Right atrium auricular region (tissue), 2 donors: ENCODE data around the gene OR8D4. TPM values are rescaled to one million over a fixed set of nuclear protein-coding genes. Genes with fewer than 3 reads are reported as not detected.

Source experiments
- DNase-seq: peaks from one replicate; pipeline ENCODE4 v3.0.0-alpha.2; 2019; ENCODE audit warnings: low spot score
- H3K27ac ChIP-seq, 2 donors: fragments of 200-600 bp; sonication (generic); 1 replicate in 1 of 2; 2 replicates in 1 of 2; pipeline ENCODE4 v1.5.1; 2016 to 2019
- H3K27me3 ChIP-seq, 2 donors: fragments of 200-600 bp; sonication (generic); one replicate each; pipeline versions ENCODE4 v1.5.1 to v1.6.0; 2017 to 2019
- H3K36me3 ChIP-seq: fragments of 200-600 bp; sonication (generic); one replicate; pipeline ENCODE4 v1.5.1; 2016
- H3K4me1 ChIP-seq, 2 donors: fragments of 200-600 bp; sonication (generic); one replicate each; pipeline versions ENCODE4 v1.5.1 to v1.6.0; 2017 to 2019
- H3K4me3 ChIP-seq, 2 donors: fragments of 200-600 bp; sonication (generic); 1 replicate in 1 of 2; 2 replicates in 1 of 2; pipeline ENCODE4 v1.5.1; 2017 to 2019; ENCODE audit warnings: mild to moderate bottlenecking in 1 of 2, moderate library complexity in 1 of 2
- H3K9me3 ChIP-seq, 2 donors: fragments of 200-600 bp; sonication (generic); one replicate each; pipeline ENCODE4 v1.5.1; 2019
- total RNA-seq, 2 donors: library from RNA; depleted of rRNA; stranded (reverse); fragments of >200 nt; gene quantifications; one replicate each; pipeline ENCODE4 v1.1.0, GENCODE V29; 2016
- TF ChIP-seq, protein P1 (sequence below), 2 donors: fragments of 200-600 bp; sonication (generic); IDR thresholded peaks; one replicate each; pipeline ENCODE4 v1.5.1; 2019; ENCODE audit warnings: antibody characterized with exemption in 2 of 2

The OR8D4 gene
- total RNA-seq, 2 donors from 2014 or later, result not detected

DNA sequence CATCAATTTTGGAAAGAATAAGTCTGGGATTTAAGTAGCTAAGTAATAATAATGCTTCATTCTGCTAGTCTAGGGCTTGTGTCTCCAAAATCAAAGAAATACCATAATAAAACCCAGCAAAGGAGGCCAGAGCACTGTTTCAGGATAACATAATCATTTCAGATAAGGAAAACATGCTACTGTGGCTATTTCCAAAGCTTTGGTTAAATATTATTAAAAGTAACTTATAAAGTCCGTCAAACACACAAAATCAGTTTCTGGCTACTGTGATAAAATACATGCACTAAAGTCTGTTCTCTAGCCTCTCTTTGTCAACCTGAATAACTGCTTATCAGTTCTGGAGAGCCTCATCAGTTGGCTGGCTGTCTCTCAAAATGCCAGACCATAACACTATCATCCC lies 43.2 kb downstream of the OR8D4 start:
- H3K9me3 ChIP-seq, result no peaks in the 10 kb centered on the region
- TF ChIP-seq, protein P1, sequence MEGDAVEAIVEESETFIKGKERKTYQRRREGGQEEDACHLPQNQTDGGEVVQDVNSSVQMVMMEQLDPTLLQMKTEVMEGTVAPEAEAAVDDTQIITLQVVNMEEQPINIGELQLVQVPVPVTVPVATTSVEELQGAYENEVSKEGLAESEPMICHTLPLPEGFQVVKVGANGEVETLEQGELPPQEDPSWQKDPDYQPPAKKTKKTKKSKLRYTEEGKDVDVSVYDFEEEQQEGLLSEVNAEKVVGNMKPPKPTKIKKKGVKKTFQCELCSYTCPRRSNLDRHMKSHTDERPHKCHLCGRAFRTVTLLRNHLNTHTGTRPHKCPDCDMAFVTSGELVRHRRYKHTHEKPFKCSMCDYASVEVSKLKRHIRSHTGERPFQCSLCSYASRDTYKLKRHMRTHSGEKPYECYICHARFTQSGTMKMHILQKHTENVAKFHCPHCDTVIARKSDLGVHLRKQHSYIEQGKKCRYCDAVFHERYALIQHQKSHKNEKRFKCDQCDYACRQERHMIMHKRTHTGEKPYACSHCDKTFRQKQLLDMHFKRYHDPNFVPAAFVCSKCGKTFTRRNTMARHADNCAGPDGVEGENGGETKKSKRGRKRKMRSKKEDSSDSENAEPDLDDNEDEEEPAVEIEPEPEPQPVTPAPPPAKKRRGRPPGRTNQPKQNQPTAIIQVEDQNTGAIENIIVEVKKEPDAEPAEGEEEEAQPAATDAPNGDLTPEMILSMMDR (IDR thresholded peaks at IDR 0.05), result no peak
- H3K27me3 ChIP-seq, result no peaks in the 10 kb centered on the region

DNA sequence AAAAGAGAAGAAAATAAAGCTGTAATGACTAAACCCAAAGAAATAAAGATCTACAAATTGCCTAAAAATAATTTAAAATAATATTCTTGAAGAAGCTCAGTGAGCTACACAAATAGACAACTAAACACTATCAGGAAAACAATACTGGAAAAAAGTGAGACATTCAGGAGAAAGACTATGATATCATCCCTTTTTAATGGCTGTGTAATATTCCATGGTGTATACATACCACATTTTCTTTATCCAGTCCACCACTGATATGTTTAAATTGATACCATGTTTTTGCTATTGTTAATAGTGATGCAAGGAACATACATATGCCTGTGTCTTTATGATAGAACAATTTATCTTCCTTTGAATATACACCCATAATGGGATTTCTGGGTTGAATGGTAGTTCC lies 54.8 kb downstream of the OR8D4 start:
- no peak for DNase-seq
- H3K27ac ChIP-seq, result no peak overlapping the region
- no peaks in the 10 kb centered on the region for H3K4me1 ChIP-seq
- H3K9me3 ChIP-seq, result peaks cover 0 to 11% of the 10 kb centered on the region in 2 donors
- no peak overlapping the region for H3K4me3 ChIP-seq
- H3K27me3 ChIP-seq, result no peaks in the 10 kb centered on the region
- H3K36me3 ChIP-seq, result no peaks in the 10 kb centered on the region
- TF ChIP-seq, protein P1 (IDR thresholded peaks at IDR 0.05), result no peak

More for the DNA sequence above, 43.2 kb downstream of the OR8D4 start:
- no peak overlapping the region for H3K27ac ChIP-seq
- no peaks in the 10 kb centered on the region for H3K4me1 ChIP-seq
- DNase-seq, result no peak
- no peaks in the 10 kb centered on the region for H3K36me3 ChIP-seq
- no peak overlapping the region for H3K4me3 ChIP-seq

Other genes with a start within 250 kb of the OR8D4 start
- under 1 TPM; 0.31 to 0.70 TPM for gene SCN3B, start 247.5 kb upstream of the OR8D4 start, total RNA-seq
- gene ZNF202, start 160.5 kb upstream of the OR8D4 start, total RNA-seq, result 1 to 10 TPM; 1.9 to 4.1 TPM
- not detected for gene OR6X1, start 147.6 kb upstream of the OR8D4 start, total RNA-seq
- not detected for gene OR6M1, start 95.8 kb upstream of the OR8D4 start, total RNA-seq
- gene TMEM225, start 16.5 kb upstream of the OR8D4 start, total RNA-seq, result not detected
- not detected for gene OR4D5, start 37.5 kb downstream of the OR8D4 start, total RNA-seq
- not detected for gene OR6T1, start 41.7 kb downstream of the OR8D4 start, total RNA-seq
- not detected for gene OR10S1, start 75.6 kb downstream of the OR8D4 start, total RNA-seq
- not detected for gene OR10G6, start 93.0 kb downstream of the OR8D4 start, total RNA-seq
- gene OR10G4, start 110.8 kb downstream of the OR8D4 start, total RNA-seq, result not detected
- under 1 TPM in 1 of 2 donors, not detected in 1; 0.74 TPM for gene OR10G9, start 120.8 kb downstream of the OR8D4 start, total RNA-seq
- not detected for gene OR10G8, start 124.6 kb downstream of the OR8D4 start, total RNA-seq
- not detected for gene OR10G7, start 139.2 kb downstream of the OR8D4 start, total RNA-seq
- gene VWA5A, start 213.3 kb downstream of the OR8D4 start, total RNA-seq, result 1 to 10 TPM; 2.6 to 6.9 TPM